Nephron (organoid): ENCODE measurements around the gene APOL6.
"Not testable (repeated sequence)": the region's sequence is repeated elsewhere in the genome, so short reads cannot be mapped to it uniquely, and the experiment has no call there.

Experiments used
- H3K27ac Mint-ChIP-seq, 3 experiments: 2 replicates each; pipeline ENCODE4 v1.8.0; 2020; ENCODE audit warnings: mixed read lengths in 3 of 3, mild to moderate bottlenecking in 2 of 3, moderate library complexity in 1 of 3
- H3K27me3 Mint-ChIP-seq: 2 replicates; pipeline ENCODE4 v1.8.0; 2021; ENCODE audit warnings: low read depth, mild to moderate bottlenecking, moderate library complexity, mixed read lengths
- H3K36me3 Mint-ChIP-seq: 2 replicates; pipeline ENCODE4 v1.8.0; 2020; ENCODE audit warnings: low read depth, mixed read lengths
- H3K4me1 Mint-ChIP-seq: 2 replicates; pipeline ENCODE4 v1.8.0; 2020; ENCODE audit warnings: mixed read lengths
- H3K4me3 Mint-ChIP-seq, 3 experiments: 2 replicates each; pipeline ENCODE4 v1.8.0; 2020; ENCODE audit warnings: mild to moderate bottlenecking in 3 of 3, mixed read lengths in 3 of 3, moderate library complexity in 2 of 3
- H3K9me3 Mint-ChIP-seq: 2 replicates; pipeline ENCODE4 v1.8.0; 2020; ENCODE audit warnings: mixed read lengths
- CTCF ChIP-seq, 3 experiments: fragments of 200-600 bp; sonication (generic); IDR thresholded peaks; one replicate each; pipeline ENCODE4 v1.5.0; 2021; ENCODE audit warnings: antibody characterized with exemption in 3 of 3; ENCODE audit not compliant: unreplicated experiment in 3 of 3

The APOL6 gene

GRCh38 chr22:35664955-35665587, 16.8 kb downstream of the APOL6 start:
- Mint-ChIP-seq H3K36me3 (no peaks in the 10 kb centered on the region), H3K4me3 (no peak overlapping the region), H3K9me3 (peaks cover 22% of the 10 kb centered on the region), H3K27me3 (no peaks in the 10 kb centered on the region), H3K27ac (no peak overlapping the region), H3K4me1 (peaks cover 5% of the 10 kb centered on the region)
- TF ChIP-seq CTCF (IDR thresholded peaks at IDR 0.05; ENCODE audit: unreplicated experiment in 3 of 3): no peak

GRCh38 chr22:35666699-35667098, 18.5 kb downstream of the APOL6 start:
- peaks cover 22% of the 10 kb centered on the region for H3K9me3 Mint-ChIP-seq
- H3K27me3 Mint-ChIP-seq, H3K4me1 Mint-ChIP-seq, H3K27ac Mint-ChIP-seq, H3K4me3 Mint-ChIP-seq, H3K36me3 Mint-ChIP-seq: not testable (repeated sequence)

GRCh38 chr22:35674335-35674734, 26.1 kb downstream of the APOL6 start:
- Mint-ChIP-seq H3K4me3 (no peak overlapping the region), H3K9me3 (peaks cover 20% of the 10 kb centered on the region)

GRCh38 chr22:35676065-35676464, 27.8 kb downstream of the APOL6 start:
- H3K27ac Mint-ChIP-seq, H3K4me3 Mint-ChIP-seq, H3K36me3 Mint-ChIP-seq, H3K4me1 Mint-ChIP-seq: not testable (repeated sequence)
- Mint-ChIP-seq H3K27me3 (peaks cover 15% of the 10 kb centered on the region), H3K9me3 (peaks cover 20% of the 10 kb centered on the region)

More at GRCh38 chr22:35674335-35674734, 26.1 kb downstream of the APOL6 start:
- Mint-ChIP-seq H3K36me3 (no peaks in the 10 kb centered on the region), H3K27me3 (peaks cover 15% of the 10 kb centered on the region), H3K27ac (no peak overlapping the region), H3K4me1 (no peaks in the 10 kb centered on the region)
- no peak for TF ChIP-seq CTCF (IDR thresholded peaks at IDR 0.05; ENCODE audit: unreplicated experiment in 3 of 3)

- no peaks in the 10 kb centered on the region for H3K36me3 Mint-ChIP-seq
- peaks cover 19% of the 10 kb centered on the region for H3K9me3 Mint-ChIP-seq
- no peak for TF ChIP-seq CTCF (IDR thresholded peaks at IDR 0.05; ENCODE audit: unreplicated experiment in 3 of 3)
- no peaks in the 10 kb centered on the region for H3K4me1 Mint-ChIP-seq
- H3K4me3 Mint-ChIP-seq: no peak overlapping the region
- H3K27me3 Mint-ChIP-seq: peaks cover 15% of the 10 kb centered on the region
- no peak overlapping the region for H3K27ac Mint-ChIP-seq
These were observed 29.4 kb downstream of the APOL6 start for GRCh38 chr22:35677460-35678187.

GRCh38 chr22:35678836-35679235, 30.6 kb downstream of the APOL6 start:
- Mint-ChIP-seq H3K4me1 (no peaks in the 10 kb centered on the region), H3K4me3 (no peak overlapping the region), H3K9me3 (peaks cover 12% of the 10 kb centered on the region), H3K27me3 (peaks cover 19% of the 10 kb centered on the region), H3K36me3 (no peaks in the 10 kb centered on the region), H3K27ac (no peak overlapping the region)
- TF ChIP-seq CTCF (IDR thresholded peaks at IDR 0.05; ENCODE audit: unreplicated experiment in 3 of 3): no peak

GRCh38 chr22:35679492-35679891, 31.2 kb downstream of the APOL6 start:
- H3K4me3 Mint-ChIP-seq, H3K9me3 Mint-ChIP-seq, H3K36me3 Mint-ChIP-seq, H3K27ac Mint-ChIP-seq, H3K4me1 Mint-ChIP-seq: not testable (repeated sequence)
- H3K27me3 Mint-ChIP-seq: peaks cover 19% of the 10 kb centered on the region
